ENCODE measurements around the gene DCTN5.

DNA sequence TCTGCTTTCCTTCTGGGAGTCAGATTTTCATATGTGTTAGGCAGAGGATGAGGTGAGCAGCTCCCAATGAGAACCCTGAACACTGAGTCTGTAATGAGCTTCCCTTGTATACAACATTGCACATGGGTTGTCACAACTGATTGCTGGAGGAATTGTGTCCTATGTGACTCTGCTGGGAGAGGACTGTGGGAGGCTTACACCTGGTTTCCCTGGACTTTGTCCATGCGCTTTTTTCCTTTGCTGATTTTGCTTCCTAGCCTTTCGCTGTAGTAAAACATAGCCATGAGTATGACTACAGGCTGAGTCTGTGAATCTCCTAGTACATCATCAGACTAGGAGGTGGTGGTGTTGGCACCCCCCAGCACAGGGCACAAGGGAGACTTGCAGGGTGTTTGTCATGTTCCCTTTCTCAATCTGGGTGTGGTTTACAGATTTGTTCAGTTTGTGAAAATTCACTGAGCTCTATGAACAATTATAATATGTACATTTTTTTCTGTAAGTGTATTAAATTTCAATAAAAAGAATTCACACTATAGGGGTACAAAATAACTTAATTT is 35.7 kb downstream of the DCTN5 start:
- TF ChIP-seq, protein P1, sequence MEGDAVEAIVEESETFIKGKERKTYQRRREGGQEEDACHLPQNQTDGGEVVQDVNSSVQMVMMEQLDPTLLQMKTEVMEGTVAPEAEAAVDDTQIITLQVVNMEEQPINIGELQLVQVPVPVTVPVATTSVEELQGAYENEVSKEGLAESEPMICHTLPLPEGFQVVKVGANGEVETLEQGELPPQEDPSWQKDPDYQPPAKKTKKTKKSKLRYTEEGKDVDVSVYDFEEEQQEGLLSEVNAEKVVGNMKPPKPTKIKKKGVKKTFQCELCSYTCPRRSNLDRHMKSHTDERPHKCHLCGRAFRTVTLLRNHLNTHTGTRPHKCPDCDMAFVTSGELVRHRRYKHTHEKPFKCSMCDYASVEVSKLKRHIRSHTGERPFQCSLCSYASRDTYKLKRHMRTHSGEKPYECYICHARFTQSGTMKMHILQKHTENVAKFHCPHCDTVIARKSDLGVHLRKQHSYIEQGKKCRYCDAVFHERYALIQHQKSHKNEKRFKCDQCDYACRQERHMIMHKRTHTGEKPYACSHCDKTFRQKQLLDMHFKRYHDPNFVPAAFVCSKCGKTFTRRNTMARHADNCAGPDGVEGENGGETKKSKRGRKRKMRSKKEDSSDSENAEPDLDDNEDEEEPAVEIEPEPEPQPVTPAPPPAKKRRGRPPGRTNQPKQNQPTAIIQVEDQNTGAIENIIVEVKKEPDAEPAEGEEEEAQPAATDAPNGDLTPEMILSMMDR (conservative IDR thresholded peaks at IDR 0.05), result no peak
- no peak for TF ChIP-seq EZH2 (IDR thresholded peaks at IDR 0.05; ENCODE audit: low read depth)
